NCI-H2107 treated with DMSO at 0.1 percent for 48 hours (cell line): Measurements from ENCODE around the gene AHNAK2.
A peak's percentile ranks its signal among the peaks of the same experiment; 100 is the strongest.

Experiments
- DNase-seq: peaks from one replicate; lab custom pipeline; 2025; ENCODE audit not compliant: unreplicated experiment; lab: John Stamatoyannopoulos, UW

The AHNAK2 gene

GRCh38 chr14:104973385-104974145 is 4.6 kb downstream of the AHNAK2 start:
- DNase-seq = no peak

- DNase-seq = no peak
Measured at GRCh38 chr14:104973135-104973384, 5.1 kb downstream of the AHNAK2 start.

- peak; percentile 85 for DNase-seq
Measured at GRCh38 chr14:104972301-104973134, 5.7 kb downstream of the AHNAK2 start.

GRCh38 chr14:104971447-104972240 is 6.5 kb downstream of the AHNAK2 start:
- no peak for DNase-seq

- DNase-seq = no peak
Measured at GRCh38 chr14:104970231-104971068, 7.7 kb downstream of the AHNAK2 start.

- no peak for DNase-seq
Measured at GRCh38 chr14:104969741-104970230, 8.4 kb downstream of the AHNAK2 start.

GRCh38 chr14:104968541-104969401 is 9.4 kb downstream of the AHNAK2 start:
- no peak for DNase-seq

- no peak for DNase-seq
Measured at GRCh38 chr14:104968153-104968527, 10.0 kb downstream of the AHNAK2 start.

GRCh38 chr14:104967386-104968152 is 10.6 kb downstream of the AHNAK2 start:
- peak; percentile 18 for DNase-seq

- DNase-seq = no peak
Measured at GRCh38 chr14:104966981-104967385, 11.2 kb downstream of the AHNAK2 start.

- no peak for DNase-seq
Measured at GRCh38 chr14:104966261-104966865, 11.8 kb downstream of the AHNAK2 start.

- no peak for DNase-seq
Measured at GRCh38 chr14:104965561-104966231, 12.5 kb downstream of the AHNAK2 start.

- DNase-seq = no peak
Measured at GRCh38 chr14:104964546-104964945, 13.6 kb downstream of the AHNAK2 start.

- DNase-seq = no peak
Measured at GRCh38 chr14:104957146-104958113, 20.7 kb downstream of the AHNAK2 start.

- no peak for DNase-seq
Measured at GRCh38 chr14:104956290-104956890, 21.8 kb downstream of the AHNAK2 start.

- DNase-seq = no peak
Measured at GRCh38 chr14:104955396-104955770, 22.8 kb downstream of the AHNAK2 start.
